SK-N-SH treated with all-trans-retinoic acid at 6 μM for 48 hours (cell line): ENCODE data around the gene PRUNE2.

ENCODE experiments used
- CREB5 ChIP-seq: fragments of 250-450 bp; sonication (Bioruptor Pico); IDR thresholded peaks from 2 replicates; pipeline ENCODE4 v1.5.1; 2020; ENCODE audit warnings: low read depth, mild to moderate bottlenecking, moderate library complexity
- CSDC2 ChIP-seq: fragments of 250-450 bp; sonication (Bioruptor Pico); IDR thresholded peaks from 2 replicates; pipeline ENCODE4 v1.5.0; 2020; ENCODE audit warnings: mild to moderate bottlenecking, moderate library complexity
- ESRRG ChIP-seq: fragments of 250-450 bp; sonication (Bioruptor Pico); IDR thresholded peaks from 2 replicates; pipeline ENCODE4 v1.6.1; 2021; ENCODE audit warnings: mild to moderate bottlenecking
- PATZ1 ChIP-seq: fragments of 250-450 bp; sonication (Bioruptor Pico); IDR thresholded peaks from 2 replicates; pipeline ENCODE4 v1.8.0; 2020; ENCODE audit warnings: mild to moderate bottlenecking, moderate library complexity, borderline replicate concordance
- PPARA ChIP-seq: fragments of 250-450 bp; sonication (Bioruptor Pico); IDR thresholded peaks from 2 replicates; pipeline ENCODE4 v1.5.0; 2020; ENCODE audit warnings: mild to moderate bottlenecking, borderline replicate concordance
- RARB ChIP-seq: fragments of 250-450 bp; sonication (Bioruptor Pico); IDR thresholded peaks from 2 replicates; pipeline ENCODE4 v1.8.0; 2021; ENCODE audit warnings: mild to moderate bottlenecking, moderate library complexity
- SNAI2 ChIP-seq: fragments of 250-450 bp; sonication (Bioruptor Pico); IDR thresholded peaks from 2 replicates; pipeline ENCODE4 v1.5.0; 2020; ENCODE audit warnings: mild to moderate bottlenecking, moderate library complexity
- TCF4 ChIP-seq: fragments of 250-450 bp; sonication (Bioruptor Pico); IDR thresholded peaks from 2 replicates; pipeline ENCODE4 v1.8.0; 2021; ENCODE audit warnings: mild to moderate bottlenecking, moderate library complexity, borderline replicate concordance
- TOX ChIP-seq: fragments of 250-450 bp; sonication (Bioruptor Pico); IDR thresholded peaks from 2 replicates; pipeline ENCODE4 v1.8.0; 2021; ENCODE audit warnings: mild to moderate bottlenecking, moderate library complexity, borderline replicate concordance
- TSHZ2 ChIP-seq: fragments of 250-450 bp; sonication (Bioruptor Pico); IDR thresholded peaks from 2 replicates; pipeline ENCODE4 v1.5.0; 2020; ENCODE audit warnings: mild to moderate bottlenecking, moderate library complexity
- ZFP3 ChIP-seq: fragments of 250-450 bp; sonication (Bioruptor Pico); IDR thresholded peaks from 2 replicates; pipeline ENCODE4 v1.5.0; 2020; ENCODE audit warnings: mild to moderate bottlenecking, moderate library complexity
- ZFP30 ChIP-seq: fragments of 450-650 bp; formaldehyde crosslinking; IDR thresholded peaks from 2 replicates; pipeline ENCODE4 v1.5.0; 2022; ENCODE audit warnings: mild to moderate bottlenecking, moderate library complexity
- ZNF70 ChIP-seq: fragments of 450-650 bp; formaldehyde crosslinking; IDR thresholded peaks from 2 replicates; pipeline ENCODE4 v1.5.0; 2020; ENCODE audit warnings: mild to moderate bottlenecking, moderate library complexity
- ZNF8 ChIP-seq: fragments of 450-650 bp; formaldehyde crosslinking; IDR thresholded peaks from 2 replicates; pipeline ENCODE4 v1.5.0; 2020; ENCODE audit warnings: mild to moderate bottlenecking, moderate library complexity

- TF ChIP-seq CREB5 (CRISPR knock-in tag), result no peak
- no peak for TF ChIP-seq CSDC2 (CRISPR knock-in tag)
- no peak for TF ChIP-seq TCF4 (CRISPR knock-in tag)
- no peak for TF ChIP-seq ZFP3
- TF ChIP-seq TOX, result no peak
- no peak for TF ChIP-seq ZNF70 (CRISPR knock-in tag)
- TF ChIP-seq RARB (CRISPR knock-in tag), result no peak
- TF ChIP-seq PATZ1 (CRISPR knock-in tag), result no peak
- TF ChIP-seq ZNF8 (CRISPR knock-in tag), result no peak
- no peak for TF ChIP-seq ZFP30 (CRISPR knock-in tag)
- TF ChIP-seq PPARA (CRISPR knock-in tag), result no peak
- no peak for TF ChIP-seq SNAI2 (CRISPR knock-in tag)
- TF ChIP-seq TSHZ2, result no peak
- no peak for TF ChIP-seq ESRRG (CRISPR knock-in tag)
Measured at GRCh38 chr9:76725011-76725546, 180.8 kb downstream of the PRUNE2 start.
